GM12864 (cell line): ENCODE measurements around the gene PIK3R5.
A peak's percentile ranks its signal among the peaks of the same experiment; 100 is the strongest.

ENCODE experiments used
- DNase-seq: peaks from one replicate; pipeline ENCODE4 v3.0.0-alpha.2; 2011; ENCODE audit warnings: low read depth
- H3K4me3 ChIP-seq: 2 replicates; pipeline ENCODE4 v1.5.1; 2011; ENCODE audit warnings: mild to moderate bottlenecking, low read depth, low read length, control low read depth
- CTCF ChIP-seq: IDR thresholded peaks from 2 replicates; pipeline ENCODE4 v1.5.1; 2011; ENCODE audit warnings: low read depth, mild to moderate bottlenecking, moderate library complexity, low read length, control low read depth, inconsistent platforms; ENCODE audit errors: missing control alignments

Gene PIK3R5

GRCh38 chr17:8938933-8939332 lies 26.6 kb downstream of the PIK3R5 start:
- no peak for TF ChIP-seq CTCF
- DNase-seq: no peak
- H3K4me3 ChIP-seq: no peak overlapping the region; the same call in 1 of the 2 replicates

GRCh38 chr17:8935191-8935590 lies 30.3 kb downstream of the PIK3R5 start:
- no peak for TF ChIP-seq CTCF
- DNase-seq: peak; percentile 63
- H3K4me3 ChIP-seq: no peak overlapping the region

GRCh38 chr17:8934346-8934745 lies 31.2 kb downstream of the PIK3R5 start:
- TF ChIP-seq CTCF: no peak
- H3K4me3 ChIP-seq: no peak overlapping the region
- no peak for DNase-seq

- no peak overlapping the region for H3K4me3 ChIP-seq
- no peak for DNase-seq
- TF ChIP-seq CTCF: no peak
These were observed 34.9 kb downstream of the PIK3R5 start for GRCh38 chr17:8930649-8931048.

GRCh38 chr17:8928347-8928746 lies 37.2 kb downstream of the PIK3R5 start:
- no peak for TF ChIP-seq CTCF
- DNase-seq: no peak
- no peak overlapping the region for H3K4me3 ChIP-seq

GRCh38 chr17:8927395-8927794 lies 38.1 kb downstream of the PIK3R5 start:
- no peak for DNase-seq
- no peak for TF ChIP-seq CTCF
- H3K4me3 ChIP-seq: no peak overlapping the region

- no peak overlapping the region for H3K4me3 ChIP-seq
- no peak for TF ChIP-seq CTCF
- DNase-seq: no peak
These were observed 39.7 kb downstream of the PIK3R5 start for GRCh38 chr17:8925808-8926207.
